HL-60 (cell line): Measurements from ENCODE around the gene RPS16.
A peak's percentile ranks its signal among the peaks of the same experiment; 100 is the strongest.

Experiments
- DNase-seq, 2 experiments: peaks; one replicate each; pipeline ENCODE4 v3.0.0-alpha.2; 2010 to 2020; ENCODE audit warnings: low read depth in 1 of 2, low spot score in 1 of 2
- H3K27ac ChIP-seq: fragments of 250-450 bp; sonication (Bioruptor Pico); replicated peaks from 2 replicates; pipeline ENCODE4 v1.5.1; 2020; ENCODE audit warnings: mild to moderate bottlenecking, moderate library complexity
- H3K27me3 ChIP-seq: fragments of 250-450 bp; sonication (Bioruptor Pico); 2 replicates; pipeline ENCODE4 v1.5.1; 2021; ENCODE audit warnings: mild to moderate bottlenecking, moderate library complexity; ENCODE audit not compliant: insufficient read depth, poor library complexity, severe bottlenecking
- H3K4me3 ChIP-seq: replicated peaks from 2 replicates; pipeline ENCODE4 v1.5.1; 2011; ENCODE audit warnings: mild to moderate bottlenecking, control low read depth, low read length; ENCODE audit not compliant: insufficient read depth
- CTCF ChIP-seq: IDR thresholded peaks from one replicate; pipeline ENCODE4 v1.5.1; 2011; ENCODE audit warnings: low read length, control low read depth, inconsistent platforms; ENCODE audit not compliant: insufficient read depth
- GABPA ChIP-seq: IDR thresholded peaks from 2 replicates; pipeline ENCODE4 v1.6.1; 2012; ENCODE audit warnings: low read depth
- POLR2AphosphoS5 ChIP-seq: IDR thresholded peaks from 2 replicates; pipeline ENCODE4 v1.6.1; 2012; ENCODE audit warnings: low read depth
- REST ChIP-seq: IDR thresholded peaks from 2 replicates; pipeline ENCODE4 v1.6.1; 2012; ENCODE audit warnings: low read depth; ENCODE audit not compliant: insufficient replicate concordance
- SPI1 ChIP-seq: IDR thresholded peaks from 2 replicates; pipeline ENCODE4 v1.6.1; 2012; ENCODE audit warnings: low read depth, mild to moderate bottlenecking, borderline replicate concordance

Gene RPS16

GRCh38 chr19:39405261-39405957 lies 30.3 kb downstream of the RPS16 start:
- DNase-seq, result no peak
- no peaks in the 10 kb centered on the region for H3K27me3 ChIP-seq
- TF ChIP-seq SPI1 (no peak), CTCF (no peak), GABPA (no peak), REST (no peak), POLR2AphosphoS5 (no peak)
- H3K27ac ChIP-seq, result no peak overlapping the region; the same call in 1 of the 2 replicates
- no peak overlapping the region for H3K4me3 ChIP-seq

DNA sequence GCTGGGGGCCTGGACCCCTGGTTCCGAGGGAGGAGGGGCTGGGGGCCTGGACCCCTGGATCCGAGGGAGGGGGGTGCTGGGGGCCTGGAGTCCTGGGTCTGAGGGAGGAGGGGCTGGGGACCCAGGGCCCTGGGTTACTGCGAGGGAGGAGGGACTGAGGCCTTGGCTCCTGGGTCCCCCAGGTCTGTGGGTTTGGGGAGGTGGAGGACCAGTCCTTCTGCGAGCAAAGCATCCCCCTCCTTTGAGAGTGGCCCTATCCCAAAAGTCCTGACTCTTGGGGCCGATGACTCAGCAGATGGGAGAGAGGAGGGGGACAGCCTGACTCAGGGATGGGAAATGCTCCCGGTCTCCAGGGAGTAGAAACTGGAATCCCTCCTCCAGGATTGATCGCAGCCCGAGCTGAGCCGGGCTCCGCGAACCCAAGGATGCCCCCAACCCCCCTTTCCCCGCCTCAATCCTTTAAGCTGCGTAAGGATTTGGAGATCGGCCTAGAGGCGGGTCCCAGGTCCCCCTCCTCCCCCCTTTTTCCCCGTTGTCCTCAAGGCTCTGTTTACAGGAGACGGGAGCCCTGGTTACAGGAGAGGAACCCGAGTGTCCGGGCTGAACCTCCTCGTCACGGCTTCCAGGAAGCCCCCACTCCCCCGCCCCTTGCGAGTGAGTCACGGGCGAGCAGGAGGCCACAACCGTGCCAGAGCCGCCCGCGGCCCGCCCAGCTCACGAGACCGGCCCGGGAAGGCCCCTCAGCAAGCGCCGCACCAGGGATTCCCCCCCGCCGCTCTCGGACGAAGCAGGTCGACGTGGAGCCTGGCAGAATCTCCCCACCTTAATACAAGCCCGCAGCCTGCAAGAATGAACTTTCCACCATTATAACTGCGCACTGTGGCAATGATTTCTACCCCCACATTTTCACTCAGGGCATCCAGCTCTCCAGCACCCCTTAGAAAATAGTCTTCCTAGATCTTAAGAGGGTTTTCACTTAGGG lies 32.1 kb downstream of the RPS16 start:
- H3K27ac ChIP-seq, result peak overlapping the region; percentile 91
- peak; percentile 83 to 94 for DNase-seq
- TF ChIP-seq SPI1, result no peak
- TF ChIP-seq CTCF, result no peak
- no peak for TF ChIP-seq REST
- no peak for TF ChIP-seq GABPA
- no peak for TF ChIP-seq POLR2AphosphoS5
- H3K4me3 ChIP-seq, result peak overlapping the region; percentile 28
- no peaks in the 10 kb centered on the region for H3K27me3 ChIP-seq

- 0 out of 2 replicates have a peak, but pooled peaks have one; percentile 21 for TF ChIP-seq SPI1
- TF ChIP-seq CTCF, result no peak
- TF ChIP-seq REST, result peak; percentile 29
- TF ChIP-seq POLR2AphosphoS5, result peak; percentile 82
- peak; percentile 29; the same call in 1 of the 2 replicates for TF ChIP-seq GABPA
These were observed 33.1 kb downstream of the RPS16 start for GRCh38 chr19:39402346-39403300.

More at GRCh38 chr19:39402346-39403300, 33.1 kb downstream of the RPS16 start:
- H3K4me3 ChIP-seq, result peak overlapping the region; percentile 28
- DNase-seq, result peak; percentile 89 to 93
- H3K27me3 ChIP-seq, result no peaks in the 10 kb centered on the region
- peak overlapping the region; percentile 91 for H3K27ac ChIP-seq
